HG03565 (cell line): ENCODE measurements around the gene CCR3.

Experiments
- ATAC-seq: cut with Tn5 transposase; IDR thresholded peaks from one replicate; pipeline ENCODE4 v1.9.1; 2021; ENCODE audit warnings: mild to moderate bottlenecking, moderate library complexity; ENCODE audit not compliant: unreplicated experiment

The CCR3 gene

GRCh38 chr3:46270474-46270873 is 28.2 kb downstream of the CCR3 start:
- no peak for ATAC-seq

- ATAC-seq = no peak
Observed at GRCh38 chr3:46271209-46271745, 29.0 kb downstream of the CCR3 start.

- no peak for ATAC-seq
Observed at GRCh38 chr3:46272028-46272451, 29.8 kb downstream of the CCR3 start.

- no peak for ATAC-seq
Observed at GRCh38 chr3:46276497-46277099, 34.3 kb downstream of the CCR3 start.

- ATAC-seq = no peak
Observed at GRCh38 chr3:46277476-46277875, 35.2 kb downstream of the CCR3 start.

GRCh38 chr3:46278816-46279672 is 36.8 kb downstream of the CCR3 start:
- no peak for ATAC-seq

GRCh38 chr3:46280105-46280797 is 38.0 kb downstream of the CCR3 start:
- ATAC-seq = no peak

- ATAC-seq = no peak
Observed at GRCh38 chr3:46281551-46281950, 39.3 kb downstream of the CCR3 start.

- ATAC-seq = no peak
Observed at GRCh38 chr3:46282041-46282440, 39.8 kb downstream of the CCR3 start.

- ATAC-seq = no peak
Observed at GRCh38 chr3:46282696-46283095, 40.4 kb downstream of the CCR3 start.

GRCh38 chr3:46283881-46284450 is 41.7 kb downstream of the CCR3 start:
- no peak for ATAC-seq

- no peak for ATAC-seq
Observed at GRCh38 chr3:46284981-46285683, 42.9 kb downstream of the CCR3 start.

- ATAC-seq = no peak
Observed at GRCh38 chr3:46285931-46286619, 43.8 kb downstream of the CCR3 start.

- no peak for ATAC-seq
Observed at GRCh38 chr3:46286947-46287565, 44.8 kb downstream of the CCR3 start.

GRCh38 chr3:46289551-46289950 is 47.3 kb downstream of the CCR3 start:
- ATAC-seq = no peak

- no peak for ATAC-seq
Observed at GRCh38 chr3:46289966-46290365, 47.7 kb downstream of the CCR3 start.

- no peak for ATAC-seq
Observed at GRCh38 chr3:46291046-46291445, 48.8 kb downstream of the CCR3 start.

GRCh38 chr3:46293035-46293724 is 50.9 kb downstream of the CCR3 start:
- ATAC-seq = no peak
